ENCODE measurements around the gene NLRP6. TPM values are rescaled to one million over a fixed set of nuclear protein-coding genes. Genes with fewer than 3 reads are reported as not detected.

The NLRP6 gene
- total and polyA plus RNA-seq, 2 donors (not counting 1 experiment from before 2014, with no cell fraction given), result 1.4 to 2.7 TPM

DNA sequence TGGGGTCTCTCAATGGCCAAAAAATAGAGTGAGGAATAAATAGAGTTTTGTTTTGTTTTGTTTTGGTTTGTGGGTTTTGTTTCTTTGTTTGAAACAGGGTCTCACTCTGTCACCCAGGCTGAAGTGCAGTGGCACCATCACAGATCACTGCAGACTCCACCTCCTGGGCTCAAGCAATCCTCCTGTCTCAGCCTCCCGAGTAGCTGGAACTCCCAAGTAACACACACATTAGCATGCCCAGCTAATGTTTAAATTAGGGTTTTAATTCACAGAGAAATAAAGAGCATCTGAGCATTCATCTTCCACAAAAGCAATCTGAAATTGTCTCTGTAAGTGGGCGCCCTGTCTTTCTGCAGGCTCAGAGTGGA lies 51.7 kb downstream of the NLRP6 start:
- Histone ChIP-seq H3K79me2 (ENCODE audit: control insufficient read depth, insufficient read depth, low read length) (no peaks in the 10 kb centered on the region), H2AFZ (ENCODE audit: insufficient read depth, low read depth, low read length, poor library complexity, severe bottlenecking) (no peak overlapping the region), H3K4me3 (ENCODE audit: control extremely low read depth in 1 of 5, extremely low read depth in 1 of 5, insufficient read depth in 1 of 5, low read depth in 2 of 5, low read length in 4 of 5) (no peak overlapping the region), H3K4me2 (replicated peaks; ENCODE audit: low read depth, low read length, poor library complexity, severe bottlenecking) (no peak overlapping the region), H3K9ac (ENCODE audit: low read length) (no peak overlapping the region), H4K20me1 (ENCODE audit: control insufficient read depth, insufficient read depth, low read length, poor library complexity, severe bottlenecking) (no peaks in the 10 kb centered on the region), H3K27me3 (replicated peaks in 1 of 4; ENCODE audit: control extremely low read depth in 1 of 4, control insufficient read depth in 3 of 4, insufficient read depth in 4 of 4, low read length in 3 of 4) (no peaks in the 10 kb centered on the region), H3K27ac (ENCODE audit: low read length in 2 of 2) (no peak overlapping the region), H3K36me3 (replicated peaks in 1 of 2; ENCODE audit: control extremely low read depth in 1 of 2, control insufficient read depth in 1 of 2, extremely low read depth in 1 of 2, insufficient read depth in 2 of 2, low read length in 1 of 2) (no peaks in the 10 kb centered on the region), H3K4me1 (ENCODE audit: control insufficient read depth in 2 of 2, insufficient read depth in 2 of 2, low read length in 2 of 2) (peaks cover 34 to 50% of the 10 kb centered on the region in 2 donors), H3K9me3 (ENCODE audit: control extremely low read depth in 1 of 3, control insufficient read depth in 2 of 3, insufficient read depth in 1 of 3, low read length in 2 of 3) (peaks cover 0 to 13% (median 0%) of the 10 kb centered on the region in 3 donors)
- ChIA-PET POLR2A (interaction anchor here (0.5 to 1.2 kb wide), 2 partner anchors 10 to 44 kb away, joined by 3 read pairs; no protein-coding TSS in a partner anchor), CTCF (interaction anchor here (1.0 to 4.4 kb wide), 4 partner anchors 17 to 113 kb away, joined by 3 to 23 read pairs (median 7); no protein-coding TSS in a partner anchor)
- intact Hi-C loops (cut with micrococcal nuclease), result no loop called here
- H3K27me3 Mint-ChIP-seq, result no peaks in the 10 kb centered on the region
- H3K4me3 Mint-ChIP-seq, result no peak overlapping the region
- TF ChIP-seq, protein P1, sequence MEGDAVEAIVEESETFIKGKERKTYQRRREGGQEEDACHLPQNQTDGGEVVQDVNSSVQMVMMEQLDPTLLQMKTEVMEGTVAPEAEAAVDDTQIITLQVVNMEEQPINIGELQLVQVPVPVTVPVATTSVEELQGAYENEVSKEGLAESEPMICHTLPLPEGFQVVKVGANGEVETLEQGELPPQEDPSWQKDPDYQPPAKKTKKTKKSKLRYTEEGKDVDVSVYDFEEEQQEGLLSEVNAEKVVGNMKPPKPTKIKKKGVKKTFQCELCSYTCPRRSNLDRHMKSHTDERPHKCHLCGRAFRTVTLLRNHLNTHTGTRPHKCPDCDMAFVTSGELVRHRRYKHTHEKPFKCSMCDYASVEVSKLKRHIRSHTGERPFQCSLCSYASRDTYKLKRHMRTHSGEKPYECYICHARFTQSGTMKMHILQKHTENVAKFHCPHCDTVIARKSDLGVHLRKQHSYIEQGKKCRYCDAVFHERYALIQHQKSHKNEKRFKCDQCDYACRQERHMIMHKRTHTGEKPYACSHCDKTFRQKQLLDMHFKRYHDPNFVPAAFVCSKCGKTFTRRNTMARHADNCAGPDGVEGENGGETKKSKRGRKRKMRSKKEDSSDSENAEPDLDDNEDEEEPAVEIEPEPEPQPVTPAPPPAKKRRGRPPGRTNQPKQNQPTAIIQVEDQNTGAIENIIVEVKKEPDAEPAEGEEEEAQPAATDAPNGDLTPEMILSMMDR (IDR thresholded peaks at IDR 0.05), result no peak
- TF ChIP-seq EZH2 (IDR thresholded peaks at IDR 0.05; ENCODE audit: borderline replicate concordance, insufficient read depth, low read depth, low read length, poor library complexity, severe bottlenecking), result no peak
- peaks cover 50% of the 10 kb centered on the region for H3K4me1 Mint-ChIP-seq
- peak overlapping the region; percentile 62 for H3K27ac Mint-ChIP-seq
- WGBS (ENCODE audit: insufficient coverage), result 100% methylated on average over 1 of the region's 2 CpGs
- no peaks in the 10 kb centered on the region for H3K9me3 Mint-ChIP-seq (ENCODE audit: insufficient read depth)
- ATAC-seq (ENCODE audit: low read depth) (no peak), DNase-seq (no peak)

DNA sequence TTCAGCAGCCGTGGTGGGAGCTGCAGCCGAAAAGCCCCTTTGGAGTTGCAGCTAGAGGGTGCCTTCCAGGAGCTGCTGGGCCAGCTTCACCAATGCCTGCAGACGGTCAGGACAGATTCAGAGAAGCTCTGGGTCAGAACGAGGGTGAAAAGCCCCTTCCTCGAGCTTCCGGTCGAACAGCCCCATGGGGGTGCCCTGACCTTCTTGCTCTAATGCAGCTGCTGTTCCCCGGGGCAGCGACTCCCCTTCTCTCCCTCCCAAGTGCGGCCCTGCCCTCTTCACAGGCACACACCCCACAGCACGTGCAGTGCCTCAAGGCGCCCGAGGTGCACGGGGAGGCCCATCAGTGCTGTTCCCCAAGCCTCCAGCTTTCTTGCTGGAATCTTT lies 52.1 kb downstream of the NLRP6 start:
- peaks cover 49% of the 10 kb centered on the region for H3K4me1 Mint-ChIP-seq
- Histone ChIP-seq H3K4me3 (ENCODE audit: control extremely low read depth in 1 of 5, extremely low read depth in 1 of 5, insufficient read depth in 1 of 5, low read depth in 2 of 5, low read length in 4 of 5) (no peak overlapping the region), H3K9me3 (ENCODE audit: control extremely low read depth in 1 of 3, control insufficient read depth in 2 of 3, insufficient read depth in 1 of 3, low read length in 2 of 3) (peaks cover 0 to 13% (median 0%) of the 10 kb centered on the region in 3 donors), H3K4me1 (ENCODE audit: control insufficient read depth in 2 of 2, insufficient read depth in 2 of 2, low read length in 2 of 2) (peaks cover 34 to 49% of the 10 kb centered on the region in 2 donors), H3K36me3 (replicated peaks in 1 of 2; ENCODE audit: control extremely low read depth in 1 of 2, control insufficient read depth in 1 of 2, extremely low read depth in 1 of 2, insufficient read depth in 2 of 2, low read length in 1 of 2) (no peaks in the 10 kb centered on the region), H2AFZ (ENCODE audit: insufficient read depth, low read depth, low read length, poor library complexity, severe bottlenecking) (peak overlapping the region; percentile 28), H3K4me2 (replicated peaks; ENCODE audit: low read depth, low read length, poor library complexity, severe bottlenecking) (peak overlapping the region; percentile 58), H3K9ac (ENCODE audit: low read length) (no peak overlapping the region), H4K20me1 (ENCODE audit: control insufficient read depth, insufficient read depth, low read length, poor library complexity, severe bottlenecking) (no peaks in the 10 kb centered on the region), H3K79me2 (ENCODE audit: control insufficient read depth, insufficient read depth, low read length) (no peaks in the 10 kb centered on the region), H3K27me3 (replicated peaks in 1 of 4; ENCODE audit: control extremely low read depth in 1 of 4, control insufficient read depth in 3 of 4, insufficient read depth in 4 of 4, low read length in 3 of 4) (no peaks in the 10 kb centered on the region), H3K27ac (ENCODE audit: low read length in 2 of 2) (no peak overlapping the region)
- ChIA-PET CTCF (interaction anchor here (1.0 to 4.4 kb wide), 4 partner anchors 18 to 114 kb away, joined by 3 to 23 read pairs (median 7); no protein-coding TSS in a partner anchor), POLR2A (interaction anchor here (0.5 kb wide), 1 partner anchor 43 kb away, joined by 3 read pairs; no protein-coding TSS in a partner anchor)
- TF ChIP-seq, protein P1 (IDR thresholded peaks at IDR 0.05), result no peak
- no peak for TF ChIP-seq EZH2 (IDR thresholded peaks at IDR 0.05; ENCODE audit: borderline replicate concordance, insufficient read depth, low read depth, low read length, poor library complexity, severe bottlenecking)
- no peak for DNase-seq
- 51% methylated on average over 13 of the region's 14 CpGs for WGBS (ENCODE audit: insufficient coverage)
- no peaks in the 10 kb centered on the region for H3K9me3 Mint-ChIP-seq (ENCODE audit: insufficient read depth)
- no peak overlapping the region for H3K27ac Mint-ChIP-seq
- intact Hi-C loops (cut with micrococcal nuclease), result no loop called here
- ATAC-seq (ENCODE audit: low read depth), result no peak
- no peak overlapping the region for H3K4me3 Mint-ChIP-seq
- no peaks in the 10 kb centered on the region for H3K27me3 Mint-ChIP-seq

Measured in B cell (primary cell).